MM.1S (cell line): Measurements from ENCODE around the gene POLR3GL.

Experiments
- DNase-seq: peaks from one replicate; pipeline ENCODE4 v3.0.0-alpha.2; 2015
- H2AFZ ChIP-seq: fragments of 300-600 bp; sonication (generic); 2 replicates; pipeline ENCODE4 v1.6.0; 2016; ENCODE audit warnings: antibody characterized with exemption, low read length
- H3F3A ChIP-seq: fragments of 300-600 bp; sonication (generic); 2 replicates; pipeline ENCODE4 v1.6.1; 2016; ENCODE audit warnings: mild to moderate bottlenecking, antibody characterized with exemption, low read length, moderate library complexity, mixed read lengths; ENCODE audit not compliant: insufficient read depth
- H3K27ac ChIP-seq: fragments of 300-600 bp; sonication (generic); 2 replicates; pipeline ENCODE4 v1.5.1; 2016; ENCODE audit warnings: mild to moderate bottlenecking, low read length
- H3K27me3 ChIP-seq: fragments of 300-600 bp; sonication (generic); replicated peaks from 2 replicates; pipeline ENCODE4 v1.6.0; 2016; ENCODE audit warnings: low read length; ENCODE audit not compliant: insufficient read depth
- H3K36me3 ChIP-seq: fragments of 300-600 bp; sonication (generic); replicated peaks from 2 replicates; pipeline ENCODE4 v1.6.1; 2016; ENCODE audit warnings: mild to moderate bottlenecking, low read length, mixed read lengths; ENCODE audit not compliant: insufficient read depth
- H3K4me1 ChIP-seq: fragments of 300-600 bp; sonication (generic); 2 replicates; pipeline ENCODE4 v1.6.1; 2016; ENCODE audit warnings: low read length, mixed read lengths
- H3K4me2 ChIP-seq: fragments of 300-600 bp; sonication (generic); 2 replicates; pipeline ENCODE4 v1.6.0; 2016; ENCODE audit warnings: low read depth, low read length
- H3K4me3 ChIP-seq: fragments of 300-600 bp; sonication (generic); 2 replicates; pipeline ENCODE4 v1.5.1; 2016; ENCODE audit warnings: low read length, mixed read lengths
- H3K79me2 ChIP-seq: fragments of 300-600 bp; sonication (generic); 2 replicates; pipeline ENCODE4 v1.6.1; 2016; ENCODE audit warnings: mixed run types, low read length, mixed read lengths
- H3K9ac ChIP-seq: fragments of 300-600 bp; sonication (generic); 2 replicates; pipeline ENCODE4 v1.6.1; 2016; ENCODE audit warnings: low read length, mixed read lengths
- H3K9me2 ChIP-seq: fragments of 300-600 bp; sonication (generic); replicated peaks from 2 replicates; pipeline ENCODE4 v1.6.1; 2016; ENCODE audit warnings: mild to moderate bottlenecking, low read length, mixed read lengths; ENCODE audit not compliant: insufficient read depth
- H3K9me3 ChIP-seq: fragments of 300-600 bp; sonication (generic); replicated peaks from 2 replicates; pipeline ENCODE4 v1.6.1; 2016; ENCODE audit warnings: mild to moderate bottlenecking, low read length, mixed read lengths; ENCODE audit not compliant: insufficient read depth
- H4K20me1 ChIP-seq: fragments of 300-600 bp; sonication (generic); 2 replicates; pipeline ENCODE4 v1.6.1; 2016; ENCODE audit warnings: mild to moderate bottlenecking, low read length, moderate library complexity, mixed read lengths; ENCODE audit not compliant: insufficient read depth
- CTCF ChIP-seq: fragments of 300-600 bp; sonication (generic); IDR thresholded peaks from 2 replicates; pipeline ENCODE4 v1.5.1; 2016; ENCODE audit warnings: antibody characterized with exemption, low read length, mixed read lengths
- EZH2 ChIP-seq: fragments of 300-600 bp; sonication (generic); optimal IDR thresholded peaks from 2 replicates; pipeline ENCODE3; 2017; ENCODE audit warnings: low read depth, mild to moderate bottlenecking, antibody characterized with exemption, low read length, mixed read lengths
- EZH2phosphoT487 ChIP-seq: fragments of 300-600 bp; sonication (generic); IDR thresholded peaks from 2 replicates; pipeline ENCODE4 v1.6.1; 2018; ENCODE audit warnings: antibody characterized with exemption, low read length

Gene POLR3GL

GRCh38 chr1:145937436-145937835, 27.1 kb upstream of the POLR3GL start:
- Histone ChIP-seq H3F3A (peaks cover 10% of the 10 kb centered on the region), H3K9ac (no peak overlapping the region), H3K79me2 (no peaks in the 10 kb centered on the region), H3K9me3 (no peaks in the 10 kb centered on the region), H3K27ac (no peak overlapping the region), H2AFZ (no peak overlapping the region), H3K4me3 (no peak overlapping the region), H3K4me2 (no peak overlapping the region), H3K9me2 (no peaks in the 10 kb centered on the region), H4K20me1 (no peaks in the 10 kb centered on the region), H3K27me3 (no peaks in the 10 kb centered on the region), H3K36me3 (no peaks in the 10 kb centered on the region), H3K4me1 (peaks cover 20% of the 10 kb centered on the region)
- no peak for TF ChIP-seq EZH2phosphoT487
- TF ChIP-seq CTCF = no peak
- no peak for TF ChIP-seq EZH2
- no peak for DNase-seq

- Histone ChIP-seq H4K20me1 (no peaks in the 10 kb centered on the region), H3K36me3 (no peaks in the 10 kb centered on the region), H2AFZ (no peak overlapping the region), H3K27me3 (no peaks in the 10 kb centered on the region), H3F3A (no peaks in the 10 kb centered on the region), H3K9me3 (no peaks in the 10 kb centered on the region), H3K9me2 (no peaks in the 10 kb centered on the region), H3K27ac (no peak overlapping the region), H3K4me2 (no peak overlapping the region), H3K4me1 (no peaks in the 10 kb centered on the region), H3K79me2 (no peaks in the 10 kb centered on the region), H3K9ac (no peak overlapping the region), H3K4me3 (no peak overlapping the region)
- TF ChIP-seq EZH2 (no peak), CTCF (no peak), EZH2phosphoT487 (no peak)
- DNase-seq = no peak
Observed at GRCh38 chr1:145942405-145942804, 22.1 kb upstream of the POLR3GL start.

GRCh38 chr1:145942871-145943270, 21.6 kb upstream of the POLR3GL start:
- Histone ChIP-seq H3K9me2 (no peaks in the 10 kb centered on the region), H3K79me2 (no peaks in the 10 kb centered on the region), H3K4me2 (no peak overlapping the region), H3K9me3 (no peaks in the 10 kb centered on the region), H3K4me1 (no peaks in the 10 kb centered on the region), H3F3A (no peaks in the 10 kb centered on the region), H3K27ac (no peak overlapping the region), H3K36me3 (no peaks in the 10 kb centered on the region), H3K27me3 (no peaks in the 10 kb centered on the region), H4K20me1 (no peaks in the 10 kb centered on the region), H3K9ac (no peak overlapping the region), H3K4me3 (no peak overlapping the region), H2AFZ (no peak overlapping the region)
- DNase-seq = no peak
- TF ChIP-seq CTCF (no peak), EZH2phosphoT487 (no peak), EZH2 (no peak)
